LoVo (cell line): ENCODE measurements around the gene MSH5.

Experiments
- DNase-seq: peaks from one replicate; pipeline ENCODE4 v3.0.0-alpha.2; 2016; ENCODE audit warnings: low spot score

Gene MSH5

DNA sequence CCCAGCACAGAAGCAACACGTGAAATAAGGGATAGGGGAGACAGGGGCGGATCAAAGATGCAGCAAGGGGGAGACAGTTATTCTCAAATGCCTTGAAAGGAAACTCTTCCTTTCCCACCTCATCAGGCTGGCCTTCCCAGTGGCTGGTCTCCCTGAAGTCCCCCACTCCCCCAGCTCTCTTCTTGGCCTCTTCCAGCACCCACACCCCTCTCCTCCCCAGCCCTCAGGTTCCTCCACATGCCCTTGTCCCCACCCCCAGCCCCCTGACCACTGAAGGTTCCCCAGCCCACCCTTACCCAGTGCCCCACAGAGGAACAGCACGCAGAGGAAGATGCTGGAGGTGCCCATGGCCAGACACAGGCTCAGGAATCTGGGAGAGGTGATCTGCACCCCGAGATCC is 26.3 kb upstream of the MSH5 start:
- no peak for DNase-seq

DNA sequence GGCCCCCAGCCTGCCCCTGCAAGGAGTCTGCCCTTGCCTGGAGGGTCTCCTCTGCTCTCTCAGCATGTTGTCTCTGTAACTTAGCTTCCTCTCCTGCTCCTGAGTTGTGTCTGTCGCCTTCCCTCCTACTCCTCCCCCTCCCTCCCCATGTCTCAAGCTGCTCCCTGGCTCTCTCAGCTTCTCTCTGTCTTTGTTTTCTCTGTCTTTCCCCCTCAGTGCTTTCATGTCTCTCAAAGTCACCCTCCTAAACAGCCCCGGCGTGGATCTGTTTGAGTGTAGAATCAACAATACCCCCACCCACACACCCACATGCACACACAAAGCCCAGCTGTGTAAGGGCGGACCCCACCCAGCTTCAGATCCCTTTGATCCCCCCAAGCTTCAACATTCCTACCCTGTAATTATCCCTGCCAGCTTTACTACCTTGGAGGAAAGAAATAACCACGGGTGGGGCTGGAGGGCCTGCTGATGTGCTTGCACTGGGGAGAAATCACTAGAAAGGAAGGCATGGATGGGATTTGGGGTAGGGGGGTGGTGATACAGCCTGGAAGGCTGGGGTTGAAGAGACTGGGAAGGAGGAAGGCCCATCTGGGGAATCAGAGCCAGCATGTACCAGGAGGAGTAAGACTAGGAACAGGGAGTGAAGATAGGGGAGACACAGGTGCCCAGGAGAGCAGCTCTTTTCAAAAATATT is 25.7 kb upstream of the MSH5 start:
- no peak for DNase-seq

DNA sequence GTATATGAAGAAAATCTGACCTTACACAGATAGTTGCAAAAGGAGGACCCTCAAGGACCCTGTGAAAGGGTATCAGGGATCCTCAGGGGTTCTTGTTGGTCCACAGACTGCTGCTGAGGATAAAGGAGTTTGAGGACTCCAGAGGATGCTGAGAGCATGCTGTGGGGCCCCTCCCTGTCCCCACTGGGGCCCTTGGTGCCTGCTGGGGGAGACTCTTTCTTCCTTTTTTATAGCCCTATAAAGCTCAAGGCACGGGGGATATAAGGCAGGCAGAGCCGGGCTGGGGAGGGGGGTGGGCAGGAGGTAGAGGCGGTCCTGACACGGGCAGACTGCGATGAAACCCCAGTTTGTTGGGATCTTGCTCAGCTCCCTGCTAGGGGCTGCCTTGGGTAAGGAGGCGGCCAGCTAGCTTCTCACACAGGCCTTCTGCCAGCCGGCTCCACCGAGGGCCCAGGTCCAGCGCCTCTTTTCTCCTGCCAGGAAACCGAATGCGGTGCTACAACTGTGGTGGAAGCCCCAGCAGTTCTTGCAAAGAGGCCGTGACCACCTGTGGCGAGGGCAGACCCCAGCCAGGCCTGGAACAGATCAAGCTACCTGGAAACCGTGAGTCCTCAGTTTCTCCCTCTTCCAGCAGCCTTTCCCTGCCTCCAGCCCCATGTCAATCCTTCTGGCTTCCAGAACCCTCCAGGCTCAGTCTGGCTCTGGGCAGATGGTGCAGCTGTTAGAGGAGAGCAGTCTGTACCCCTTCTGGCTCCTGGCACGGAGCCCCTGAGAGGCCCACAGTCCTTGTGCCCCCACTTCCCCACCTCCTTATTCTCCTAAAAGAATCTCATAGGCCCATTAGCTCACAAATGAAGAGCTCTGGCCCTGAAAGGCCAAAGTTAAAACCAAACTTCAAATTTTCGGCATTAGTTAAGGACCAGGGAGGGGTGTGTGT is 24.5 kb upstream of the MSH5 start, which contains the start of gene LY6G6D:
LY6G6D (plus strand) TSS at position 327 of the 937 bp plus-strand sequence; CDS start at position 335, 8 bp downstream.
- no peak for DNase-seq

DNA sequence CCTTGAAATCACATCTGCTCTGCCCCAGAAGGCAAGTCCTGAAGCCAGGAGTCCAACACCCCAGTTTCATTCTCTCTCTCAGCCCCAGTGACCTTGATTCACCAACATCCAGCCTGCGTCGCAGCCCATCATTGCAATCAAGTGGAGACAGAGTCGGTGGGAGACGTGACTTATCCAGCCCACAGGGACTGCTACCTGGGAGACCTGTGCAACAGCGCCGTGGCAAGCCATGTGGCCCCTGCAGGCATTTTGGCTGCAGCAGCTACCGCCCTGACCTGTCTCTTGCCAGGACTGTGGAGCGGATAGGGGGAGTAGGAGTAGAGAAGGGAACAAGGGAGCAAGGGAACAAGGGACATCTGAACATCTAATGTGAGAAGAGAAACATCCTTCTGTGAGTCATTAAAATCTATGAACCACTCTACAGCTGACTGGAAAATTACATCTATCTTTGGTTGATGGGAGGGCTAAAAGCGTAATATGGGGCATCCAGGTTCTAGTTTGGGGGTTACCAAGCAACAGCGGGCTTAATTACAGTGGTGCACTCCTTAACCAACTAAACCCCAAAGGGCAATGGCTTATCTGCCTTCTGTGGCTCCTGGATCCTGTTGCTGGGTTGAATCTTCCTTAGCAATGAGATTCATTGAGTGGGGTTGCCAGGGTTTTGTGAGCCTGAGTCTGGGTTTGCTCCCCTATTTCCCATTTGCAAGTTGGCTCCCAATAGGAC is 22.1 kb upstream of the MSH5 start:
- no peak for DNase-seq

DNA sequence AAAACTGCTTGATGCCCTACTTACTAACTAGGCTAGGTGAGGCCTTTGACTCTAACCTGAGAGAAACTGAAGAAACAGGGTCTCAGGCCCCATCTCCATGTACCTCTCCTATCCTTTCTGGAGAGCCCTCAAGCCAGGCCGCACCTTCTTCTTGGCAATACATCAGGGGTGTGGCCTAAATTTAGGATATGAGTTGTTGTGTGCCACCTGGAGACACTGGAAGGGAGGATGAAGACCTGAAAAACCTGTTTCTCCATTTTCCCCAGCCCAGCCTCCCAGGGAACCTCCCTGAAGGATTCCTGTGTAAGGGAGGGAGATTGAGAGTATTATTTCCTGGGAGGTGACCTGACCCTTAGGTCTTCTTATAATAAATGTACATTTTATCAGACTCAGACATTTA is 21.5 kb upstream of the MSH5 start:
- peak; percentile 78 for DNase-seq

DNA sequence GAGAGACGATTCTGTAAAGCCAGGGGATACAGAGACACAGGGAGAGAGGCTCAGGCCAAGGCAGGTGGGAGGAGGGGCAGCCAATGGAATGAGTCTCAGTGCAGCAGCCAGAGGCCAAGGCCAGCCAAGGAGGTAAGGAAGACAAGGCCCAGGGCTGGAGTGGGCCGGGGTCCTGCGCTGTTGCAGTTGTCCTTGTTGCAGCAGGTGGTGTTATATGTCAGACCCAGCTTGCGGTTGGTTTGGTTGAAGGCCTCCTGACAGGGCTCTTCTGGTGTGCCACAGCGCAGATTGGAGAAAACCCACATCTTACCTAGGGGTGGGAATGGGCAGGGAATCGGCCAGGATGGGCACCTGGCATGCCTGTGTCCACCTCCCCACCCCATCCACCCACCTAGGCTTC is 20.8 kb upstream of the MSH5 start:
- DNase-seq: no peak

DNA sequence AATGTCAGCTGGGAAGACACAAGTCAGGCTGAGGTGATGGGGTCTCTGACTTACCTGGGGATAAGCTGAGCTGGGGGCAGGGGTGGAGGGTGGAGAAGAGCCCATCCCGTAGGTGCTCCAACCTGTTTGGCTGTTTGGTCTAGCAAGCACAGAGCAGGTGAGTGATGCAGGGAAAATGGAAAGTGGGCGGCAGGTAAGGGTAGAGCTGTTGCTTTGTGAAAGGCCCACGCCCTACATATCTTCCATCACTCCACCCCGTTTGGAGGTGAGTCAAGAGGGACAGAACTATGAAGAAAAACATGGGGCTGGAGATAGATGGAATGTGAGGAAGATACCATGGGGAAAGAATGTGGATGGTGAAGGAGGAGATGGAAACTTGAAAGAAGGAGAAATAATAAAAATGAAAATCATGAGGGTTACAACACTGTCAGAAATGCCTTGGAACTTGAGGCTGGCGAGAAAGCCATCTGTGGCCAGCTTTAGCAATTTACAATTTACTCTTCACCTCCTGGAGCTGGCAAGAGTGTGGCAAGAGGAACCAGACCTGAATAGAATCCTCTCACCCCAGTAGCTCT is 19.5 kb upstream of the MSH5 start:
- no peak for DNase-seq

DNA sequence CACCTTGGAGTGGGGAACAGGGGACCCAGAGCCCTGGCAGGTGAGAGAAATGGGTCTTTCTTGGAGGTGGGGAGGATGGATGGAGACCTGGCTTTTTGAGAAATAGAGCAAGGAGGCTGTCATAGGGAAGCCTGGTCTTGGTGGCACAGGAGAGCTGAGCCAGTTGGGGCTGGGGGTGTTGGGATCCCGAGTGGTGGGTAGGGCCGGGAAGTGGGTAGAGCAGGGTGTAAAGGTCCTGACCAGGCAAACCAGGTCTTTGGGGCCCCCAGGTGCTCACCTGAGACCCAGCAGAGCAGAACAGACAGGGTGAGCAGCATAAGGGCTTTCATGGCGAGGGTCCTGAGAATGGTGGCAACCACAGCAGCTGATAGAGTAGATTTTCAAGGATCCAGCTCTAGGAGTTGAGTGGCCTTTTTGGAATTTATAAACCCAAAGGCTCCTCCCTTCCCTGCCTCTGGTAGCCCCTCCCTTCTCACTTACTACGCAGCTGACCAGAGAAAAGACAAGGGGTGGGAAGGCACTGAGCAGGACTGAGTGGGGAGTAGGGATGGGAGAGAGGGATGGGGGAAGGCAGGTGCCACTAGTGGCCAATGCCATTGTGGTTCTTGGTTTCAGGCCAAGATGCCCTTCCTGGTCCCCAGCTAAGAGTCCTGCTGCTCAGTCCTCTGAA is 18.3 kb upstream of the MSH5 start, which contains the start of gene LY6G6C:
LY6G6C (minus strand) TSS at position 396 of the 670 bp plus-strand sequence; CDS start at position 329, 67 bp downstream.
- DNase-seq: no peak

DNA sequence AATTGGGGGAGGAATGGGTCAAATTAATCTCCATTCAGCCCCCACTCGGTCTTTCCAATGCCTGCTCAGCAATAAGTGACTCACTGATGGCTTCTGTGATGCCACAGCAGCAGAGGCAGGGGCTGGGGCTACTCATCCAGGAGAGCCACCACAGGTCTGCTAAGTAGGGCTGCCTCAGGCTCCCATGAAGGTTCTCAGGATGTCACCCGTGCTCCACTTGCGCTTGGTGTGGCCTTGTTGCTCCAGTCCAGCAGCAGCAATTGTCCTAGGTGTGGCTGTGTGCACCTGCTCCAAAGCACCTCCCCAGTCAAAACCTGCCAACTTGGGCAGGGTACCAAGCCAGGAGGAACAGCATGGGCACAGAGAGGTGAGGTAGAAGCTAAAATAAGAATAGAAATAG is 17.6 kb upstream of the MSH5 start:
- no peak for DNase-seq

DNA sequence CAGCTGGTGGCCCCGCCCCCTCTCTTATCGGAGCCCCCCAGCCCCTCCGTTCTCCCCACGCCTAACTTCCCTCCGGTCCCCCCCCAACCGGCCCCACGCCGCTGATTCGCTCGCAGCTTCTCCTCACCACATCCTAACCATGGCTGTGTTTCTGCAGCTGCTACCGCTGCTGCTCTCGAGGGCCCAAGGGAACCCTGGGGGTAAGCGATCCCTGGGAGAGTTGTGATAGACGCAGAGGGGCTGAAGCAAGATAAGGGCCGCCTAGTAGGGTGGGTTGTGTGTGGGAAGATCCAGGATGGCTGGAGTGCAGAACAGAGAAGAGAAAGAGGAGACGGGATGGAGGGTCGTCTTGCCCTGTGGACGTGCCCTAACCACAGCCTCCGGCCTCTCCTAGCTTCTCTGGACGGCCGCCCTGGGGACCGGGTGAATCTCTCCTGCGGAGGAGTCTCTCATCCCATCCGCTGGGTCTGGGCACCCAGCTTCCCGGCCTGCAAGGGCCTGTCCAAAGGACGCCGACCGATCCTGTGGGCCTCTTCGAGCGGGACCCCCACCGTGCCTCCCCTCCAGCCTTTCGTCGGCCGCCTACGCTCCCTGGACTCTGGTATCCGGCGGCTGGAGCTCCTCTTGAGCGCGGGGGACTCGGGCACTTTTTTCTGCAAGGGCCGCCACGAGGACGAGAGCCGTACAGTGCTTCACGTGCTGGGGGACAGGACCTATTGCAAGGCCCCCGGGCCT is 16.4 kb upstream of the MSH5 start, which contains the start of gene MPIG6B:
MPIG6B (plus strand) TSS at position 129 of the 735 bp plus-strand sequence; CDS start at position 140, 11 bp downstream.
- no peak for DNase-seq

DNA sequence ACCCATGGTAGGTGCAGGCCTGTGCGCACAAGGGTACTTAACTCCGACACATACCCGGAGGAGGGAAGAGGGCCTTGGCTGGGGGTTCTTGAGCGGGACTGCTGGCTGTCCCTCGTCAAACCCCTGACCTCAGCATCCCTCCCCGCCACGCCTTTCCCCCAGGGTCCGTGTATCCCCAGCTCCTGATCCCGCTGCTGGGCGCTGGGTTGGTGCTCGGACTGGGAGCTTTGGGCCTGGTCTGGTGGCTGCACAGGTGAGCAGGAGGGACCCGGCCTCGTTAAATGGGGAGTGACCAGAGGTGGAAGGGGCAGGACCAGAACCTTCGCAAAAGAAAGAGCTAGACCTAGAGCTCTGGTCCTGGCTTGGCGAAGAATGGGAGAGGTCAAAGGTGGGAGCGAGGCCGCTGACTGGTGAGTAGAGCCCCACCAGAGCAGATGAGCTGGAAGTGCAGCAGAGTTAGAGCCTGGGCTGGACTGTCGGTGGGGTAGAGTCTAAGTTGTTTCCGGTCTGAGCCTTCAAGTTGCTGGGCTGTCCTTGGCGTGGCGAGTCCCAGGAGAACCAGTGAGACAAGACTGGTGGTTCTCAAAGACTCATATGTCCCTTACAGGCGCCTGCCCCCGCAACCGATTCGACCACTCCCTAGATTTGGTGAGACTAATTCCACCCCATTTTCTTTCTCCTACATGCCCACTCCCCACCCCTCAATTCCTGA is 15.7 kb upstream of the MSH5 start:
- DNase-seq: no peak

DNA sequence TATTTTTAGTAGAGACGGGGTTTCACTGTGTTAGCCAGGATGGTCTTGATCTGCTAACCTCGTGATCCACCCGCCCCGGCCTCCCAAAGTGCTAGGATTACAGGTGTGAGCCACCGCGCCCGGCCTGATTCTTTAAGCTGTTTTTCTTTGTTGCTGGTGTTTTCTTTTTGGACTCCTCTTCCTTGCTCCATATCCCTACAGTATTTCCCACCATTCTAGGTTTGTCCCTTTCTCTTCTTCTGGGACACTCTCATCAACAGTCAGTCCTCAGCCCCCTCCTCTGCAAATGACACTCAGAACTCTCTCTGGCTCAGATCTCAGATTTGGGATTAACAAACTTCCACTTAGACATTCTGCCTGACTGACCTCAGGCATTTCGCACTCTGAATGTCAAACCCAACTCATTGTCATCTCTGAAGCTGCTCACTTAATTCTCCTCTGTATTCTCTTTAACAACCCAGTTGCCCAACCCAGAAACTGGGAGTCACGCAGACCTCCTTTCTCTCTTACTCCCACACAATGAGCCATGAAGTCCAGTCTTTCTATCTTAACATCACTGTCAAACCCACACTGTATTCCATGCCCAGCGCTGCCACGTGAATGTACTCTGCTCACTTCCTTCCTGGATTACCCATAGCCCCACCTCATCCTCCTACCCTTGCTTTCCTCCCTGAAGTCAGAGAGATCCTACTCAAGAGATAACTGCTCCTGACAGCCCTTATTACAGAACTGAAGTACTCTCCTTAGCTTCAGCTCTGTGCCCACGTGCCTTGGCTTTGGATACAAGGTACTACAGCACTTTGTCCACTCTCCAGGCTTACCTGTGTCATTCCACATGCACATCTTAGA is 14.1 kb upstream of the MSH5 start:
- DNase-seq: no peak

DNA sequence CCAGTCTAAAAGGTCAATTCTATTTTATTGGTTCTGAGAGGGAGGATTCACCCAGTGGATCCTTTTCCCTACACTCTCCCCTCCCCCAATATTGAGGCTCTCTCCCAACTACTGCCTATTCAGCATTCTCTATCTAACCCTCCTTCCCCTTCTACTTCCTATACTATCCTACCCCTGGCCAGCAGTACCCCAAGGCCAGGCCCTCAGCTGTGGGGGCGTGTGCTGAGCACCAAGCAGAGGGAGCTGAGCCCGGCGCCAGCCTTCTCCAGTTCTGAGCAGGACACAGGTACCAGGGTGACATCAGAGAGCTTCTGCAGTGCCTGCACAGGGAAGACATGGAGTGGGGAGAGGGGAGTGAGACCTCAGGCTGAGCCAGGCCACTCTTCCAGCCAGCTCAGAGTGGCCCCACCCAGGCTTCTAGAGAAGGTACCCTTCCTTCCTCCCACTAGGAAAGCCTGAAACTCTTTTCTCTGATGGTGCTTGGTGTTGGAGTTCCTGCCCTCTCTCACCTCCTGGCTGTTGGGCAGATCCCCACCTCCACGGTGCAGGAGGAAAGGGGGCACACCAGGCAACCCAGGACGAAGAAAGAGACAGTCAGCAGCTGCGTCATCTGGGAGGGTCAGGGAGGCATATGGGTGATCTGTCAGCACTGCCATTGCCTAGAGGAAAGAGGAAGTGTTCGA is 12.6 kb upstream of the MSH5 start:
- no peak for DNase-seq

DNA sequence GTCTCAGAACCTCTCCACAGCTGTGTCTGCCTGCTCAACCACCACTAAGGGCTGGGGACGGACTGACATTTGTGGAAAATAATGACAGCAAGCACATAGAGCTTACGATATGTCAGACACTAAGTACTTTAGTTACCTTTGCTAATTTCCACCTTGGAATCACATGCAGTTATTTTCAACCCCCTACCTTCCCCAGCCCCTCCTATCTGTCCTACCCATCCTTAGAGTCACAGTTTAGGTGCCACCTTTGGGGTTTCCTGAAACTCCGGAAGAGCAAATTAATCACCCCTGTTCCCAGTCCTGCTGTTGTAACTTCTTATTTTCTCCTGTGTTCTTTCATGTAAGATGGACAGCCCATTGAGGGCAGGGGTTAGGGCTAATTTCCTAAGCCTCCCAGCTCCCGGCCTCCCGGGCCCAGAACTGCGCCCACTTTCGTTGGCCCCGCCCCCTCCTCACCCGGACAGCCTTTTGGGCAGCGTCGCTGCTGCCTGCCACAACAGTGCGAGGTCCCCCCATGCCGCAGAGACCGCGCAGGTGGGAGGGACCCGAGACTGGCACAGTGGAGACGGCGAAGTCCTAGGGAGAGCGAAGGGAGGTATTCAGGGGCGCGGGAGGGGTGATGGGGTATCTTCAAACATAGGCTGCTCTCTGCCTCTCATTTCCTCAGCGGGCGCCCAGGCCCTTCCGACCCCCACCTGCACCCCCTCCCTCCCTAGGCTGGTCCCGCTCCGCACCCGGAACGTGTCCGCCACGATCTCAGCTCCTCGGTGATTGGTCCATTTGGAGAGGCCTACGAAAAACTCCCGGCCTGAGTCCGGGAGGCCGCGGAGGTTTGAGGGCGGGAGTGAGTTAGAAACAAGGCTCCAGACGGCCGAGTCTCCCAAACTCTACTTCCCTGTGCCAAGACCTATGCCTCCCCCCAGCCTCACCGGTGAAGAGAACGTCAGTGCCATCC is 11.8 kb upstream of the MSH5 start:
- DNase-seq: no peak

DNA sequence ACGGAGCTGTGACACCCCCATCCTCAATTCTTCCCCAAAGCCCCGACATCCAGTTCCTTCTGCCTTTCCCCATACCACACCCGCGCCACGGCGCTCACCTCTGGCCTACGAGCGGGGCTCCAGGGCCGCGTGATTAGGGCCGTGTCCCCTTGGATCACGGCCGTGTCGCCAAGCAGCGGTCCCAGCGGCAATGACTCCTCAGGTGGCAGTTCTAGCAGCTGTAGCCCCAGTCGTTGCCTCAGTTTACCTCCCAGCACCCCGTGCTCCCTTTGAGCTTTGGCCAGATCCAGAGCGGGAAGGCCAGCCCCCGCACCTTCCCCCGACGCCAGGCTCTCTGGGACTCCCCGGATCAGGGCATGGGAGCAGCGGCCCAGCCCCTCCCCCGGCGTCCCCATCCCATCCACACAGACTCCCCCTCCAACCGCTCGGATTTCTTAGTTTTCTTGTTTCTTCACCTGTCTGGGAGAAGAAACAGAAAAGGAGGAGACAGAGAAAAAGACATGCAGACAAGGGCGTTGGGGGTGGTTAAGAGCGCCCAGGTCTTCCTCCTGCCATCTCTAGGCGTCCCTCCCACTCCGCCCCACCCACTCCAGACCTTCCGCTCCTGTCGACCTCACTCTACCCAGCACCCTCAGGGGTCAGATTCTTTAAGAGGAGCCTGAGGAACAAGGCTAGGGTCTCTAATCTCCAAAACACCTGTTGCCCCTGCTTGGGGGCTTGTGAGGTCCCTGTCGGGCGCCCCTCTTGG is 10.9 kb upstream of the MSH5 start, which contains the start of gene DDAH2:
DDAH2 (minus strand) TSS at position 533 of the 748 bp plus-strand sequence; CDS start at position 395, 138 bp downstream.
- no peak for DNase-seq

DNA sequence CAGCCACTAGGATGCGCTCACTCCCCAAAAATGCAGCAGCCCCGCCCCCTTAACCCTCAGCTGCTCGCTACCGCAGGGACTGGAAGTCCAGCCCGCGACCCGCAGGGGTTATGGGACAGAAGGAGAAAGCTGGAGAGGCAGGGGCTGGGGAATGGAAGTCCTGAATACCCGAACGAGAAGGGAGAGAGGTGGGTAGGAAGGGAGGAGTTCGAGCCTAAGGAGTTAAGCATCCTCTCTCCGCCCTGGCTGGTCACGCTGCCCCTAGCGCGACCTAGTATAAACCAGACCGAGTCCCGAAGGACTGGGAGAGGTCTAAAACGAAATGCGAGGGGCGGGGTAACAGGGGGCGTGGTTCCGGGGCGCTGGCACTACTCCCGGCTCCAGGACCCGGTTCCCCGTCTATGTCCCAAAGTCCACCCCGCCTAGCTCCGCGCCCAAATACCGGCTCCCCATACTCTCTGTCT is 10.3 kb upstream of the MSH5 start:
- no peak for DNase-seq
